HFFc6 (cell line): ENCODE measurements around the gene FBXL20. TPM values are rescaled to one million over a fixed set of nuclear protein-coding genes. Genes with fewer than 3 reads are reported as not detected.

Source experiments
- DNase-seq: peaks from one replicate; pipeline ENCODE4 v3.0.0-alpha.2; 2018
- H3K27ac Mint-ChIP-seq: 2 replicates; pipeline ENCODE4 v1.8.0; 2020; ENCODE audit warnings: mild to moderate bottlenecking, mixed read lengths
- H3K27me3 Mint-ChIP-seq: 2 replicates; pipeline ENCODE4 v1.8.0; 2021; ENCODE audit warnings: mild to moderate bottlenecking, moderate library complexity, mixed read lengths; ENCODE audit not compliant: insufficient read depth
- H3K36me3 Mint-ChIP-seq: 2 replicates; pipeline ENCODE4 v1.8.0; 2021; ENCODE audit warnings: low read depth, mixed read lengths
- H3K4me1 Mint-ChIP-seq: 2 replicates; pipeline ENCODE4 v1.8.0; 2020; ENCODE audit warnings: low read depth, mixed read lengths
- H3K4me3 Mint-ChIP-seq: 2 replicates; pipeline ENCODE4 v1.8.0; 2020; ENCODE audit warnings: mild to moderate bottlenecking, moderate library complexity, mixed read lengths
- H3K9me3 Mint-ChIP-seq: 2 replicates; pipeline ENCODE4 v1.8.0; 2020; ENCODE audit warnings: mild to moderate bottlenecking, mixed read lengths
- total RNA-seq, 6 experiments: library from RNA; stranded (reverse); fragmentation: NEBNext Ultra II Directional; extraction: Animal tissue kit (Norgen Biotek cat#: 25700); gene quantifications; 2 replicates in 1 of 6; 3 replicates in 5 of 6; pipeline ENCODE4 v1.2.3, GENCODE V29; 2021
- TF ChIP-seq, protein P1 (sequence below): fragments of 200-600 bp; sonication (generic); IDR thresholded peaks from 2 replicates; pipeline ENCODE4 v1.5.0; 2021; ENCODE audit warnings: antibody characterized with exemption, mild to moderate bottlenecking

The FBXL20 gene
- total RNA-seq, 6 experiments from 2014 or later = 13.4 to 19.5 (median 15.7) TPM

DNA sequence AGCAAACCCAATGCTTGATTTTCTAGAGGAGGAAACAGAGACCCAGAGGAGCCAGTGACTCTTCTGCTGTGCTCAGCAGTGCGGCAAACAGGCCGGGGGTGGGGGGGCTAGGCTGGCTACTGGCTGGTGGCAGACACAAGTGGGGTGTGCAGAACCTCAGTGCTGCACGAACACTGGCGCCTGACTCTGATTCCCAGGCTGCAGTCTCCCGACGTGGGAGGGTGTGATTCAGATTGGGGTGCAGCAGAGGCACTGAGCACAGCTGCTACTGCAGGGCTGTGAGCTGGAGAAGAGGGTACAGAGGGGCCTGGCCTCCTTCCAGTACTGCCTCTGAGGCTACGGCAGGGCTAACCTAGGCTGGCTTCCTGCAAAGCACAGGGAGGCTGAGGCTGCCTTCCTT, 193.3 kb downstream of the FBXL20 start:
- peaks cover 5% of the 10 kb centered on the region; the same call in 1 of the 2 replicates for H3K27me3 Mint-ChIP-seq
- DNase-seq = no peak

DNA sequence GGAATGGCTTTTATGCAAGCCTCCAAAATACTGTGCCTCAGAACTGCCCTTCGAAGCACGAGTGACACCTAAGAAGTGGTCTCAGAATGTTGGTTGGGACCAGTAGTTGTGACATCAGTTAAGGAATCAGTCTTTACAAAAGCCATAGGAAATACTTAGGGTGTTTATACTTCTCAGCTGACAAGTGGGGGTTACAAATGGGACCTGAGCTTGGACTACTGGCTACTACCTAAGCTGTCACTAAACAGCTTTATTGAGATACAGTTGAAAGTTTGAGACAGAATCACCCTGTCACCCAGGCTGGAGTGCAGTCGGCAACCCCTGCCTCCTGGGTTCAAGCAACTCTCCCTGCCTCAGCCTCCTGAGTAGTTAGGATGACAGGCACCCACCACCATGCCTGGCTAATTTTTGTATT, 196.3 kb downstream of the FBXL20 start:
- peaks cover 37% of the 10 kb centered on the region for H3K36me3 Mint-ChIP-seq
- no peak overlapping the region for H3K27ac Mint-ChIP-seq
- H3K27me3 Mint-ChIP-seq = peaks cover 4% of the 10 kb centered on the region; the same call in 1 of the 2 replicates
- H3K4me3 Mint-ChIP-seq = no peak overlapping the region
- peaks cover 50% of the 10 kb centered on the region for H3K4me1 Mint-ChIP-seq
- TF ChIP-seq, protein P1, sequence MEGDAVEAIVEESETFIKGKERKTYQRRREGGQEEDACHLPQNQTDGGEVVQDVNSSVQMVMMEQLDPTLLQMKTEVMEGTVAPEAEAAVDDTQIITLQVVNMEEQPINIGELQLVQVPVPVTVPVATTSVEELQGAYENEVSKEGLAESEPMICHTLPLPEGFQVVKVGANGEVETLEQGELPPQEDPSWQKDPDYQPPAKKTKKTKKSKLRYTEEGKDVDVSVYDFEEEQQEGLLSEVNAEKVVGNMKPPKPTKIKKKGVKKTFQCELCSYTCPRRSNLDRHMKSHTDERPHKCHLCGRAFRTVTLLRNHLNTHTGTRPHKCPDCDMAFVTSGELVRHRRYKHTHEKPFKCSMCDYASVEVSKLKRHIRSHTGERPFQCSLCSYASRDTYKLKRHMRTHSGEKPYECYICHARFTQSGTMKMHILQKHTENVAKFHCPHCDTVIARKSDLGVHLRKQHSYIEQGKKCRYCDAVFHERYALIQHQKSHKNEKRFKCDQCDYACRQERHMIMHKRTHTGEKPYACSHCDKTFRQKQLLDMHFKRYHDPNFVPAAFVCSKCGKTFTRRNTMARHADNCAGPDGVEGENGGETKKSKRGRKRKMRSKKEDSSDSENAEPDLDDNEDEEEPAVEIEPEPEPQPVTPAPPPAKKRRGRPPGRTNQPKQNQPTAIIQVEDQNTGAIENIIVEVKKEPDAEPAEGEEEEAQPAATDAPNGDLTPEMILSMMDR = no peak
- H3K9me3 Mint-ChIP-seq = no peaks in the 10 kb centered on the region
- no peak for DNase-seq

More for the DNA sequence above, 193.3 kb downstream of the FBXL20 start:
- peaks cover 29% of the 10 kb centered on the region for H3K4me1 Mint-ChIP-seq
- no peak overlapping the region for H3K4me3 Mint-ChIP-seq
- TF ChIP-seq, protein P1 = no peak
- no peaks in the 10 kb centered on the region for H3K9me3 Mint-ChIP-seq
- H3K36me3 Mint-ChIP-seq = peaks cover 8% of the 10 kb centered on the region; the same call in 1 of the 2 replicates
- no peak overlapping the region for H3K27ac Mint-ChIP-seq

DNA sequence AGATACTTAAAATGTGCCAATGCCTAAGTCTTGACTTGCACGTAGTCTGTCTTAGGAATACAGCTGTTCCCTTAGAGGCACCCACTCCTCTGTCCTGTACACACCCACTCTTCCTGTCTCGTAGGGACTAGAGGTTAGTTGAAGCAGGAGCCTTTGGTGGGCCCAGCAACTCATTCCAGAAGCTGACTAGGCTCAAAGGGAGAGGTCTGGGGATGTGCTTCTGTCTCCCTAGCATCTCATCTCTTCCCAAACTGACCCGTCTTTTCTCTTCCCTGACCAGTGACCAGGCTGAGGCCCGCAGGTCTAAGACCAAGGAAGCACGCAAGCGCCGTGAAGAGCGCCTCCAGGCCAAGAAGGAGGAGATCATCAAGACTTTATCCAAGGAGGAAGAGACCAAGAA, 197.2 kb downstream of the FBXL20 start:
- no peak overlapping the region; the same call in 1 of the 2 replicates for H3K27ac Mint-ChIP-seq
- H3K36me3 Mint-ChIP-seq = peaks cover 39% of the 10 kb centered on the region
- H3K9me3 Mint-ChIP-seq = no peaks in the 10 kb centered on the region
- peaks cover 53% of the 10 kb centered on the region for H3K4me1 Mint-ChIP-seq
- no peak overlapping the region for H3K4me3 Mint-ChIP-seq
- H3K27me3 Mint-ChIP-seq = peaks cover 4% of the 10 kb centered on the region; the same call in 1 of the 2 replicates
- no peak for DNase-seq
- TF ChIP-seq, protein P1 = no peak

Other genes starting within 250 kb of the FBXL20 start
- 1 to 10 TPM in 2 of 6 experiments, under 1 TPM in 4; 0.20 to 2.2 (median 0.69) TPM for gene PLXDC1, start 250.0 kb downstream of the FBXL20 start, total RNA-seq
- not detected for gene ARL5C, start 235.5 kb downstream of the FBXL20 start, total RNA-seq
- gene CACNB1, start 204.0 kb downstream of the FBXL20 start, total RNA-seq = 1 to 10 TPM; 5.1 to 7.0 (median 6.1) TPM
- gene RPL19, start 201.3 kb downstream of the FBXL20 start, total RNA-seq = 1,000 to 10,000 TPM; 1,574 to 1,911 (median 1,762) TPM
- gene STAC2, start 175.7 kb downstream of the FBXL20 start, total RNA-seq = not detected
- 10 to 100 TPM; 35.7 to 40.8 (median 38.5) TPM for gene MED1, start 49.6 kb upstream of the FBXL20 start, total RNA-seq
- gene CDK12, start 59.9 kb upstream of the FBXL20 start, total RNA-seq = 10 to 100 TPM; 42.2 to 48.5 (median 44.1) TPM
- not detected for gene NEUROD2, start 206.3 kb upstream of the FBXL20 start, total RNA-seq
- not detected for gene PPP1R1B, start 225.3 kb upstream of the FBXL20 start, total RNA-seq
- 10 to 100 TPM; 44.0 to 52.3 (median 46.3) TPM for gene STARD3, start 235.5 kb upstream of the FBXL20 start, total RNA-seq